Epithelial cell of proximal tubule (primary cell): ENCODE data around the gene ZNF608. TPM values are rescaled to one million over a fixed set of nuclear protein-coding genes. Genes with fewer than 3 reads are reported as not detected.
A peak's percentile ranks its signal among the peaks of the same experiment; 100 is the strongest.

Experiments used
- DNase-seq: peaks from one replicate; pipeline ENCODE4 v3.0.0-alpha.2; 2011; ENCODE audit warnings: low read depth
- H3K4me3 ChIP-seq: 2 replicates; pipeline ENCODE4 v1.5.1; 2011; ENCODE audit warnings: low read depth, mild to moderate bottlenecking, low read length
- CTCF ChIP-seq: conservative IDR thresholded peaks from 2 replicates; pipeline ENCODE4 v1.5.1; 2012; ENCODE audit warnings: low read depth, mild to moderate bottlenecking, low read length
- total RNA-seq: library from RNA; depleted of rRNA; stranded (reverse); fragments of >200 nt; gene quantifications from 2 replicates; pipeline ENCODE4 v1.2.3, GENCODE V29; 2015

Gene ZNF608
- total RNA-seq, 1 donor from 2014 or later = 38.0 TPM

- DNase-seq = no peak
- TF ChIP-seq CTCF = no peak
- H3K4me3 ChIP-seq = peak overlapping the region; percentile 5
Measured at GRCh38 chr5:124736805-124737188, 9.6 kb downstream of the ZNF608 start.

DNA sequence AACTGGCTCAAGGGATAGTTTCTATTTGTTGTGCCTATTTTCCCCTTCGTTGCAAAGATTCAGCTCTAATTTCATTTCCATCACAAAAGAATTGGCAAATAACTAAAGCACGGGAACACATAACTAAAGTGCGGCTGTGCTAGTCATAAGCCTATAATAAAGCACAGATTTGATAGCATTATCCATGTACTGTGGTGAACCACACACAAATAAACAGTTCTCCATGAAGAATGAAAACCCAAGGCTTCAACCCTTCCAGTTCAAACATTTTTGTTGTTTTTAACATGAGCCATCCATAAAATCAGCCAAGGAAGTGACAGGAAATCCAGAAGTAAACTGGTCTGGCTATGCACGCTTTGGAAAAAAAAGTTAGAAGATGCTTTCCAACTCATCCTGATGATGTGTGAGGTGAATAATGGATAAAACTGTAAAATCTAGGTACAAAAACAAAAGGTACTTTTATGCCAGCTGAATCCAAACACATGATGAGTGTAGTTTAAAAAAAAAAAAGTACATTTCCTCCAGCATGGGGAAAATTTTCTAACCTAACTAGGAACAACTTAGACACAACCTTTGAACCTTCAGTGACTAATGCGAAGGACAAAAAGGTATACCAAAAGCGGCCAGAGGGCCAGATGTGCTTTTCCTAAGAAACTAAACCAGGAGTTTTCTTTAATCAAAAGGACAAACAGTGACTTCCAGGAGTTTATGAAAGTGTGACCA, 10.2 kb downstream of the ZNF608 start:
- DNase-seq = no peak

DNA sequence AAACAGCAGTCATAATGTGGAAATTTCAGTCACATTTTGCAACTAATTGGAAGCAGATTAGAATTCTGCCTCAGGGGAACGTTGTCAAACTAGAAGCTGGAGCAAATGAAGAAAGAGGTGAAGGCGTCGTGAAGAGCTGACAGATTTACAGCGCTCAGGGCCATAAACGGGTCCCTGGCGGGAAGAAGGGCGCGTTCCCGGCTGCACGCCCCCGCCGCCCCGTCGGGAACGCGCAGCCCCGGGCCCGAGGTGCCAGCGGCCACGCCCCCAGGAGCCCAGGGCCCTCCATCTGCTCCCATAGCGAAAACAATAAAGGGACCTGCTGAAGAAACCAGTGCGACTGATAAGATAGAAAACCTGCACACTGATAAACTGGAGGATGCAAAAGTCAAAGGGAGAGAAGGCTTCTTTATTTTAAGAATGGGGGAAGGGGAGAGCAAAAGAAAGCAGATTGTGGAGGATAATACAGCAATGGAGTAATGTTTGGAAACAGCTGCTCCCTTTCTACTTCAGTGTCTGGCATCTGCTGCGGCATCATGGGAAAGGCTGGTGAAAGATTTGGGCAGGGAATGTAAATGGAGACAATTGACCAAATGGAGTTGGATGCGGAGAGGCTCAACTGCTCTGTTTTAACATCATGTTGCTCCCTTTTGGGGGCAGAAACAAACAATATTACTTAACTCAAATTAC, 11.1 kb downstream of the ZNF608 start:
- DNase-seq = no peak
- TF ChIP-seq CTCF = no peak
- no peak overlapping the region for H3K4me3 ChIP-seq

More for the DNA sequence above, 10.2 kb downstream of the ZNF608 start:
- peak overlapping the region; percentile 5 for H3K4me3 ChIP-seq
- TF ChIP-seq CTCF = no peak

- no peak overlapping the region for H3K4me3 ChIP-seq
- TF ChIP-seq CTCF = no peak
- DNase-seq = no peak
Measured at GRCh38 chr5:124734574-124735168, 11.8 kb downstream of the ZNF608 start.

DNA sequence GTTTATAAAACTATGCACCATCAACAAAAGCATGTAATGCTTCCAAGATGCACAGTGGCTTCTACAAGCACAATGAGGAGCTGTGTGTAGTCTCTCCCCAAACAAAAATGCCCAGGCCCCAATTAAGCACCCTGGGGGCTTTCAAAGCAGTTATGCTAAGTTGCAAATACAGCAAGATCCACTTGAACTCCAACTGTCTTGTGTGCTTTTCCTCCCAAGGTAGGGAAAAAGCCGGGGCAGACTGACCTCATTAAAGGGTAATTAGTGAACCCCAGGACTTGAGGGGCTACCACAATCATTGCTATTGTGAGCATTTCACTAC, 13.1 kb downstream of the ZNF608 start:
- DNase-seq = no peak
- TF ChIP-seq CTCF = no peak
- no peak overlapping the region for H3K4me3 ChIP-seq

- no peak for TF ChIP-seq CTCF
- no peak overlapping the region for H3K4me3 ChIP-seq
- no peak for DNase-seq
Measured at GRCh38 chr5:124732428-124733328, 13.8 kb downstream of the ZNF608 start.
